OCI-M2 (cell line): ENCODE results near the gene MOV10L1.
"Not testable (repeated sequence)": the region's sequence is repeated elsewhere in the genome, so short reads cannot be mapped to it uniquely, and the experiment has no call there.

Source experiments
- DNase-seq: peaks from one replicate; lab custom pipeline; 2025; ENCODE audit not compliant: unreplicated experiment; lab: John Stamatoyannopoulos, UW

The MOV10L1 gene

GRCh38 chr22:50153056-50153755 is 63.4 kb downstream of the MOV10L1 start:
- DNase-seq: no peak

DNA sequence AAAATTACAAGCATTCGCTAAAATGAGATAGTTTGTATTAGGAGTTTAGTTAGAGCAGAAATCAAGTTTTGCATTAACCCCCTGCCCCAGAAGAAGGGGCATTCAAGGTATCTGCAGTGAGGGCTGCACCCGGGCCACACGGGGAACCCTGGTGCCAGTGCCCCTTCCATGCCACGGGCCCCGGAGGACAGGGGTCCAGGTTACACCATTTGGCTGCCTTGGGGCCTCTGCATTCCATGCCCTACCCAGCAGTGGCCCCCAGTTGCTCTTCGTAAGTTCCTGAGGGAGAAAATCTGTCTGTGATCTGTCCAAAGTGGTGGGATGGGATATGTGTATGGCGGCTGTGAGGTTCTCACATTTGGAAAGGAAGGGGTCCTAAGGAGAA is 63.9 kb downstream of the MOV10L1 start:
- no peak for DNase-seq

DNA sequence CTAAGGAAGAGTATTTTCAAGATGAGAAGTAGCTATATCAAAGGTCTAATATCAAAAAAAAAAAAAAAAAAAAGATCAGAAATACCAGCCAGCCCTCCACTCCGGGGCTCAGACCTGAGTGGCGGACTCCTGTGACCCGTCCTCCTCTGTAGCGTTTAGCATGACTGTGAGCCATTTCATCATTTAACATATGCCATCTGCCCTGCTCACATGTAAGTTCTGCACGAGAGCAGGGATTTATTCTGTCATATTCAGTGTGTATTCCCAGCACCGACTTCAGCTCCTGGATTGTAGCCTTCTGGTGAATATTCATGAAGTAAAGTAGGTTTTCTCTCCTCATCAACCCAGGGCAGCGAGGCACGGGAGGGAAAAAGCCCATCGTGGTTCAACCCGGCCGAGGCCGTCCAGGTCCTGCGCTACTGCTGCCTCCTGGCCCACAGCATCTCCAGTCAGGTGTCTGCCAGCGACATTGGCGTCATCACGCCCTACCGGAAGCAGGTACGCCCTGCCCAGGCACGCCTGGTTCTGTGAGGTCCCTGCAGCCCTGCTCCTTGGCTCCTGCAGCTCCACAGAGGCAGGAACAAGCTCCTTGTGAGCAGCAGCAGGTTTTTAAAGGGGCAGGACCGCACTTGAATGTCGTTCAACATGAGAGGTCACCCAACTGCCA is 68.0 kb downstream of the MOV10L1 start:
- DNase-seq: no peak

GRCh38 chr22:50160947-50161346 is 71.1 kb downstream of the MOV10L1 start:
- no peak for DNase-seq

GRCh38 chr22:50161508-50162390 is 71.9 kb downstream of the MOV10L1 start:
- no peak for DNase-seq

DNA sequence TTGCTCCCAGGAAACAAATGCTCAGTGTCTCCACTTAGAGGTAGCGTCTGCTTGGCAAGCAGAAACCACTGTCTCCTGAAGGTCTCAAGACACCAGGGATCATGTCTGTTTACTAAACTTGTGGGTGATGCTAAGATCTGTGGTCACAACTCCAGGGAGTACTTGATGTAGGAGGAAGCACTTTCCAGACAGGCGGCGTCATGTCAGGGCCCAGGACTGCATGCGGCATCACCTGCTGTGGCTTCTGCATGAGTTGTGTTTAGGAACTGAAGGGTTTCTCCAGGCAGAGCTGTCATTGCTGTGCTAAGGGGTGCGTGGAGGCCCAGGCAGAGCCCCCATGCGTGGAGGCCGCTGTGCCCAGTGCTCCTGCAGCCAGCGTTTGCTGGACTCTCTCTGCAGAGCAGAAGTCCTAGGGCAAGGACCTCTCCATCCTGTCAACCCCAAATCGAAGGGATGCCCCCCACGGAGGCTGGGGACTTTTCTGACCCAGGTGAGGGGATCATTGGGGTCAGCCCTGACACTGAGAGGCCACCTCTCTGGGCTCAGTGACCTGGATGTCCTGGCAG is 72.7 kb downstream of the MOV10L1 start:
- DNase-seq: no peak

DNA sequence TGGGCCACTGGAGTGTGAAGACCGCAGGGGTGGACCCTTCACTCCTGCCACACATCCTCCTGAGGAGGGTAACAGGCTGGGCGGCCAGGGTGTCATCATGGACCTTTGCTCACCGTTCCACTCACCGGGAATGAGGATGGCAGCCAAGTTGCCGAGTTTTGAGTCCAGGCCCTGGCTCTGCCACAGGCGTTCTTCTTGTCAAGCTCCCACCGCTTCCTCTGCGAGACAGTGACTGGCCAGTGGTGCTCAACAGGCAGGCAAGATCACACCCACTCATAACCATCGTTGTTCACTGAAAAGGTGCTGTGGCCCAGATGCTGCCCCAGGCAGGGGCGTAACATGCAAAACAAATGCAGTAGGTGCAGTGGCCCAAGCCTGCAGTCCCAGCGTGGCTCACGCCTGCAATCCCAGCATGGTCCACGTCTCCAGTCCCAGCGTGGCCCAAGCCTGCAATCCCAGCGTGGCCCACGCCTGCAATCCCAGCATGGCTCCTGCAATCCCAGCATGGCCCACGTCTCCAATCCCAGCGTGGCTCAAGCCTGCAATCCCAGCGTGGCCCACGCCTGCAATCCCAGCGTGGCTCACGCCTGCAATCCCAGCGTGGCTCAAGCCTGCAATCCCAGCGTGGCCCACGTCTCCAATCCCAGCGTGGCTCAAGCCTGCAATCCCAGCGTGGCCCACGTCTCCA is 75.8 kb downstream of the MOV10L1 start:
- DNase-seq: no peak

GRCh38 chr22:50167689-50168489 is 78.1 kb downstream of the MOV10L1 start:
- DNase-seq: no peak

GRCh38 chr22:50168490-50169180 is 78.8 kb downstream of the MOV10L1 start:
- DNase-seq: not testable (repeated sequence)

DNA sequence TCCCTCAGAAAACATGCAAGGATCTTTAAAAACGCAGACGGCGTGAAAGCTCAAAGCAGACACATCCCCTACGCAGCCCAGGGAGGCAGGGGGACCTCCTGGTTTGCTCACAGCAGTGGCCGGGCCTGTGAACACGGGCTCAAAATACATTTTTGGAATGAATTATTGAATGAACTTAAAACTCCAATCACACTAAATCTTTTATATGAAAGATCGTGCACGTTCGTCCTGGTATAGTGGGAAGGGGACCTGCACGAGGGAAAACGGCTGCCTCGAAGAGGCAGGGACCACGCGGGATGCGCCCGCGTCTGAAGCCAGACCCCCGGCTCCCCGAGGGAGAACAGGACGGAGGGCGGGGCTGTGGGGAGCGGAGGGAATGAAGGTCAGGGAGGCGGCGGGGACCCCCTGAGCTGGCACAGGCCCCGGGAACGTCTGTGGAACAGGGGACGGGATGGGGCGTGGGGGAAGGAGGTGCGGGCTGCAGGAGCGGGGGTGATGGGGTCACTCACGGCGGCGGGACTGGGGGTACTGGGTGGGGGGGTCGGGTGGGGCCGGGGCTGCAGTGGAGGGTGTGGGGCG is 79.5 kb downstream of the MOV10L1 start:
- no peak for DNase-seq

GRCh38 chr22:50169774-50170341 is 80.1 kb downstream of the MOV10L1 start:
- no peak for DNase-seq

GRCh38 chr22:50170453-50171318 is 80.9 kb downstream of the MOV10L1 start, which contains the start of gene PANX2:
Gene PANX2 (plus strand): TSS chr22:50170731. CDS start chr22:50170731, 0 bp downstream.
- DNase-seq: no peak

DNA sequence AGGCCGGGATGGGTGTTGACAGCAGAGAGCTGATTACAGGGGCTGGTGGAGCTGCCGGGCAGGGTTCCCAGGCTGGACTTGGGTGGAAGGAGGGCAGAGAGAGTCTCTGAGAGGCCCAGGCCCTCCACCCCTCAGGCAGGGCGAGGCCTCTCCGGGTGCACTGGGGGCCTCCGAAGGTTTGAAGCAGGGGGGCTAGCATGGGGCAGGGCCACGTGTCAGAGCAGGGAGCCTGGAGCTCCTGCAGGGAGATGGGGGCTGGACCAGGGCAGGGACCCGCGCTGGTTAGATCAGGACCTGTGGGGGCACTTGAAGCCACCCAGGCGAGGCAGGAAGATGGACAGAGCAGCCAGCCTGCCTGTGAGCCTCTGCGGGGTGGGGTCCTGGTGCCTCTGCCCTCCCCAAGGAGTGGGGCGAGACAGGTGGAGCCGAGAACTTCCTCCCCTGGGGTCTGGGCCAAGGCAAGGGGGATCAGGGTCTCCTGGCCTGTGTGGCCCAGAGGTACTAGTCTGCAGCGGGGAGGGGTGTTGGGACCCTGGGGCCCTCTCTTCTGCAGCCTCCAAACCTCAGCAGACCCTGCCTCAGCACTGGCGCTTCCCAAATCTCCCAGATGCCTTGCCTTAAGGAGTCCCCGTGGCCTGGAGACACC is 81.6 kb downstream of the MOV10L1 start:
- no peak for DNase-seq

GRCh38 chr22:50171965-50172421 is 82.2 kb downstream of the MOV10L1 start:
- no peak for DNase-seq

DNA sequence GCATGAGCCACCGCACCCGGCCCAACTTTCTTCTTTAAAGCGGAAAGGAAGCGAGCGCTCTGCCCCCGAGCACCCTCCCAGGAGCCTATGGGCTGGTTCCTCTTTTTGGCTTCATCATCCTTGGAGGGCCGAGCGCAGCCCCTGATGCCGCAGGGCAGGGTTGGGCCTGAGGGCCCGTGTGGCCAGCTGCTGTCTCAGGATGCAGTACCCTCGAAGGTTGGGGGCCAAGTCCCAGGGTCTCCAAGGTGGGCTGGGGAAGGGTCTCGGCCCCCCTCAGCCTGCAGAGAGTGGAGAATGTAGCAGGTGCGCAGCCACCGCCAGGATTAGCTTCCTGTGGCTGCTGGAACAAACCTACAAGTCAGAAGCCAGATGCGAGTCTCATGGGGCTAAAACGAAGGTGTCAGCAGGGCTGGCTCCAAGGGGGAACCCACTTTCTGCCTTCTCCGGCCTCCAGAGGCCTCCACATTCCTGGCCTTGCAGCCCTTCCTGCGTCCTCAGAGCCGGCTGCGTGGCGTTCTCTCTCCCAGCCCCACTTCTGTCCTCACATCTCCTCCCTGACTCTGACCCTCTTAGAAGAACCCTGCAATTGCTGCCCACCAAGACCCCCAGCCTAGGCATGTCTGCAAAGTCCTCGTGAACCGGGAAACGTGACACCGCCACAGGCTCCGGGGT is 83.6 kb downstream of the MOV10L1 start:
- DNase-seq: no peak

- no peak for DNase-seq
Observed at GRCh38 chr22:50173983-50174355, 84.2 kb downstream of the MOV10L1 start.
